ENCODE measurements around the gene ARSA. TPM values are rescaled to one million over a fixed set of nuclear protein-coding genes. Genes with fewer than 3 reads are reported as not detected.
"Not testable (repeated sequence)": the region's sequence is repeated elsewhere in the genome, so short reads cannot be mapped to it uniquely, and the experiment has no call there.

ARSA gene
- total and polyA plus RNA-seq, 11 donors: 16.7 to 40.5 (median 26.1) TPM

DNA sequence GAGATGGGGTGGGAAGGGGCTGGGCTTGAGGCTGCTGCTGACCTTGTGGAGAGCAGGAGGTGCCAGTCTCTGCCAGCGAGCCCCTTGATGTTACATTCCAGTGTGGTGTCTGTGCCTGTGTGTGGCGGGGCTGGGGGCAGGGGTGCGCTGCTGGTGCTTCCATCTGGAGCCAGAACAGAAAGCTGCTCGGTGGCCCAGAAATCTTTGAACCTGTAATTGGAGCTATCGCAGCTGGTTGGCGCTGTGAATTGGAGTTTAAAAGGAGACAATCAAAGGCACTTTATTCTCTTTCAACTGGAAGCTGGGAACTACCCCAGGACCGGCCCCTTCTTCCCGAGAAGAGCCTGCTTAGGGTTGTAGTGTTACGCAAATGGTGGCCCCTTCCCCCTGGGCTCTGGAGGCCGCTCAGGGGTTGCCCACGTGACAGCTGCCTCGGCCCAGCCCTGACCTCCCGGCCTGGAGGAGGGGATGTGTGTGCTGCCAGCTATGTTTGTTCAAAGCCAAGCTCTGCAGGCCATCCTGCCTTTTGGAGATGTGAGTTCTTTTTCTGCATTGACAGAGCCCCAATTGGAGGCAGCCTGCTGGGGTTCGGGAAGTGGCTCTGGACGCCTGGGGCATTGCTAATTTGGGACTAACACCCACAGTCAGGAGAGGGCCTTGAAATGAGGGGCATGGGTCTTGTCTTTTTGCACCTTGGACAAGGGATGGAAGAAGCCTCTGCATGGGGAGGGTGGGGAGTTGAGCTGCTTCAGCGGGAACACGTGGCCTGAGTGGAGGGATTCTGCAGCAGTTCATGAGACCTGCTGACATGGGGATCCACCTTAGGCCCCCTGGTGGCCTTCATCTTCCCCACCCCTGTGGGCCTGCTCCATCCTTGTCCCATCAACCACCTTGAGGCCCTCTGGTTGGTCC lies 14.0 kb upstream of the ARSA start:
- no peaks in the 10 kb centered on the region for H3K9me3 ChIP-seq
- peaks cover 0 to 31% (median 8%) of the 10 kb centered on the region in 9 donors for H3K27me3 ChIP-seq
- peaks cover 0 to 18% (median 14%) of the 10 kb centered on the region in 12 donors for H3K4me1 ChIP-seq
- peak overlapping the region; percentile 48 to 80 (median 66) for H3K27ac ChIP-seq
- peak overlapping the region in 4 of 12 donors; percentile 9 to 25 (median 22) for H3K4me3 ChIP-seq
- ATAC-seq: peak; percentile 61 to 87 (median 79)
- WGBS, 4 donors: 18 to 27% (median 21%) methylated on average over 15 to 17 of the region's 17 CpGs
- intact Hi-C loops (cut with DNase I): loop anchor here in 1 of 10 donors (2.0 kb wide), 1 partner anchor 31 kb away; the partner anchor contains the start of gene SHANK3
- TF ChIP-seq, protein P1, sequence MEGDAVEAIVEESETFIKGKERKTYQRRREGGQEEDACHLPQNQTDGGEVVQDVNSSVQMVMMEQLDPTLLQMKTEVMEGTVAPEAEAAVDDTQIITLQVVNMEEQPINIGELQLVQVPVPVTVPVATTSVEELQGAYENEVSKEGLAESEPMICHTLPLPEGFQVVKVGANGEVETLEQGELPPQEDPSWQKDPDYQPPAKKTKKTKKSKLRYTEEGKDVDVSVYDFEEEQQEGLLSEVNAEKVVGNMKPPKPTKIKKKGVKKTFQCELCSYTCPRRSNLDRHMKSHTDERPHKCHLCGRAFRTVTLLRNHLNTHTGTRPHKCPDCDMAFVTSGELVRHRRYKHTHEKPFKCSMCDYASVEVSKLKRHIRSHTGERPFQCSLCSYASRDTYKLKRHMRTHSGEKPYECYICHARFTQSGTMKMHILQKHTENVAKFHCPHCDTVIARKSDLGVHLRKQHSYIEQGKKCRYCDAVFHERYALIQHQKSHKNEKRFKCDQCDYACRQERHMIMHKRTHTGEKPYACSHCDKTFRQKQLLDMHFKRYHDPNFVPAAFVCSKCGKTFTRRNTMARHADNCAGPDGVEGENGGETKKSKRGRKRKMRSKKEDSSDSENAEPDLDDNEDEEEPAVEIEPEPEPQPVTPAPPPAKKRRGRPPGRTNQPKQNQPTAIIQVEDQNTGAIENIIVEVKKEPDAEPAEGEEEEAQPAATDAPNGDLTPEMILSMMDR (IDR thresholded peaks at IDR 0.05): peak; percentile 14 to 61 (median 42)
- no peak for TF ChIP-seq POLR2A (IDR thresholded peaks at IDR 0.05)
- DNase-seq: peak in 2 of 5 donors; percentile 40 to 42
- no peaks in the 10 kb centered on the region for H3K36me3 ChIP-seq

DNA sequence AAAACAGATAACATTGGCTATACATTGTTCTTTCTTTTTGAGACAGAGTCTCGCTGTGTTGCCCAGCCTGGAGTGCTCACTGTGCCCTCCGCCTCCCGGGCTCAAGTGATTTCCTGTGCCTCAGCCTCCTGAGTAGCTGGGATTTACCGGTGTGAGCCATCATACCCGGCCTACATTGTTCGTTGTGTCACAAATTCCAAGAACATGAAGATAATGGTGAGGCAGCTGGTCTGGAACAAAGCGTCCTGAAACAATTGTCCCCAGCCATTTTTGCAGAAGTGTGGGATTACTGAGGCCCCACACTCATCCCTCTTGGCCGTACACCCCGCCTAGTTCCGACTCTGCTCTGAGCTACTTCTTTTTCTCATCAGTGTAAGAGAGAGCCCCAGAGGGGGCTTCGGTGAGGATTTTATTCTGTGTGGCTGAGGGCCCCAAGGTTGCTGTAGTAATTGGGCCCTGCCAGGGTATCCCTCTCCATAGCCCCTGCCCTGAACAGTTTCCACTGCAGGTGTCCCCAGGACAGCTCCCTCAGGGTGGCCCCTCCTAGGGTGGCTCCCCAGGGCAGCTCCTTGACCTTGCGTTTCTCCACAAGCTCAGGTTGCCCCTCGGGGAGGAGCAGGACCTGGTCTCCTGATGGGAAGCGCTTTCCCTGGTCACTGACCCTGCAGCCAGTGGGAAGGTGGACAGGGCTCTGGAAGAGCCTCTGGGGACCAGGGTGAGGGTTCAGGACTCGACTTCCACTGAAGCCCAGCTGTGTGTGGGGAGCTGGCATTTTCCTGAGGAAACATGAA lies 13.1 kb upstream of the ARSA start:
- H3K27ac ChIP-seq: peak overlapping the region; percentile 48 to 80 (median 66)
- ATAC-seq: peak; percentile 18 to 66 (median 54)

DNA sequence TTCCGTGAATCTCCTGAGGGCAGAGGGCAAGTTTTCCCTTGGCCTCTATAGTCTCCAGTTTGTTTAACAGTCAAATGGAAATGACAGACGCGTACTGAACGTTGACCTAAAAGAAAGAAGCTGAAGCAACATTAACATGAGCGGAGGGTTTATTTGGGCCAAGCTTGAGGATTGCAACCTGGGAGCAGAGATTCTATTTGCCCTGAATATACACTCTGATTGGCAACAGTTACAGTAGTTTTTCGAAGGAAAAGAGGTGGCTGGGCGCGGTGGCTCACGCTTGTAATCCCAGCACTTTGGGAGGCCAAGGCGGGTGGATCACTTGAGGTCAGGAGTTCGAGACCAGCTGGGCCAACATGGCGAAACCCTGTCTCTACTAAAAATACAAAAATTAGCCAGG lies 12.3 kb upstream of the ARSA start:
- Histone ChIP-seq H3K27ac (peak overlapping the region in 9 of 12 donors; percentile 24 to 77 (median 64)), H3K27me3 (peaks cover 0 to 22% (median 8%) of the 10 kb centered on the region in 9 donors), H3K4me1 (peaks cover 0 to 18% (median 14%) of the 10 kb centered on the region in 12 donors)
- H3K9me3 ChIP-seq, H3K4me3 ChIP-seq, DNase-seq, ATAC-seq, H3K36me3 ChIP-seq: not testable (repeated sequence)
- WGBS, 4 donors: 96 to 97% (median 96%) methylated on average over 12 of the region's 12 CpGs
- intact Hi-C loops (cut with DNase I): loop anchor here in 1 of 10 donors (2.0 kb wide), 1 partner anchor 33 kb away; the partner anchor contains the start of gene SHANK3

More for the DNA sequence above, 13.1 kb upstream of the ARSA start:
- DNase-seq: peak in 1 of 5 donors; percentile 51
- intact Hi-C loops (cut with DNase I): loop anchor here in 1 of 10 donors (2.0 kb wide), 1 partner anchor 32 kb away; the partner anchor contains the start of gene SHANK3
- peaks cover 0 to 28% (median 8%) of the 10 kb centered on the region in 9 donors for H3K27me3 ChIP-seq
- H3K4me3 ChIP-seq: no peak overlapping the region
- peaks cover 0 to 18% (median 14%) of the 10 kb centered on the region in 12 donors for H3K4me1 ChIP-seq
- TF ChIP-seq, protein P1 (IDR thresholded peaks at IDR 0.05): no peak
- TF ChIP-seq POLR2A (IDR thresholded peaks at IDR 0.05): no peak
- H3K9me3 ChIP-seq: no peaks in the 10 kb centered on the region
- WGBS, 4 donors: 59 to 75% (median 70%) methylated on average over 13 to 15 of the region's 15 CpGs
- no peaks in the 10 kb centered on the region for H3K36me3 ChIP-seq

DNA sequence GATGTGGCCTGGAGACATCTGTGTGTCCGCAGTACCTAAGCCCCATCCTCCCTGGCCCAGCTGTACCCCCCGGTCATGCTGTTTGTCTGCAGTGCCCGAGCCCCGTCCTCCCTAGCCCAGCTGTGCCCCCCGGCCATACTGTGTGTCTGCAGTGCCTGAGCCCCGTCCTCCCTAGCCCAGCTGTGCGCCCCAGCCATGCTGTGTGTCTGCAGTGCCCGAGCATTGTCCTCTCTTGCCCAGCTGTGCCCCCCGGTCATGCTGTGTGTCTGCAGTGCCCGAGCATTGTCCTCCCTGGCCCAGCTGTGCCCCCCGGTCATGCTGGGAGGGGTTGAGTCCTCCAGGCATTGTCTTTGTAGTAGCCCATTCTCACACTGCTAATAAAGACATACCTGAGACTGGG lies 7.6 kb upstream of the ARSA start:
- TF ChIP-seq POLR2A (IDR thresholded peaks at IDR 0.05): no peak
- TF ChIP-seq, protein P1 (IDR thresholded peaks at IDR 0.05): no peak
- no peak for DNase-seq
- WGBS, 4 donors: 93 to 98% (median 96%) methylated on average over 8 to 11 of the region's 11 CpGs
- Histone ChIP-seq H3K27me3 (no peaks in the 10 kb centered on the region), H3K4me3 (no peak overlapping the region), H3K9me3 (no peaks in the 10 kb centered on the region), H3K36me3 (no peaks in the 10 kb centered on the region), H3K27ac (no peak overlapping the region), H3K4me1 (peaks cover 0 to under 1% (median 0%) of the 10 kb centered on the region in 12 donors)
- intact Hi-C loops (cut with DNase I): no loop called here
- no peak for ATAC-seq

Data from heart left ventricle (tissue), 16 donors.